Amygdala (tissue), 56 donors: Measurements from ENCODE around the gene EPHB6.

ENCODE experiments used
- DNase-seq, 56 donors: peaks; one replicate each; lab custom pipeline; 2025; lab: John Stamatoyannopoulos, UW

EPHB6 gene

GRCh38 chr7:142894112-142894984 is 39.5 kb downstream of the EPHB6 start:
- no peak for DNase-seq

- DNase-seq = no peak
Observed at GRCh38 chr7:142894985-142895593, 40.2 kb downstream of the EPHB6 start.

- DNase-seq = no peak
Observed at GRCh38 chr7:142896151-142896550, 41.3 kb downstream of the EPHB6 start.

GRCh38 chr7:142896741-142897379 is 42.0 kb downstream of the EPHB6 start:
- no peak for DNase-seq

- DNase-seq = no peak
Observed at GRCh38 chr7:142897691-142898090, 42.8 kb downstream of the EPHB6 start.

DNA sequence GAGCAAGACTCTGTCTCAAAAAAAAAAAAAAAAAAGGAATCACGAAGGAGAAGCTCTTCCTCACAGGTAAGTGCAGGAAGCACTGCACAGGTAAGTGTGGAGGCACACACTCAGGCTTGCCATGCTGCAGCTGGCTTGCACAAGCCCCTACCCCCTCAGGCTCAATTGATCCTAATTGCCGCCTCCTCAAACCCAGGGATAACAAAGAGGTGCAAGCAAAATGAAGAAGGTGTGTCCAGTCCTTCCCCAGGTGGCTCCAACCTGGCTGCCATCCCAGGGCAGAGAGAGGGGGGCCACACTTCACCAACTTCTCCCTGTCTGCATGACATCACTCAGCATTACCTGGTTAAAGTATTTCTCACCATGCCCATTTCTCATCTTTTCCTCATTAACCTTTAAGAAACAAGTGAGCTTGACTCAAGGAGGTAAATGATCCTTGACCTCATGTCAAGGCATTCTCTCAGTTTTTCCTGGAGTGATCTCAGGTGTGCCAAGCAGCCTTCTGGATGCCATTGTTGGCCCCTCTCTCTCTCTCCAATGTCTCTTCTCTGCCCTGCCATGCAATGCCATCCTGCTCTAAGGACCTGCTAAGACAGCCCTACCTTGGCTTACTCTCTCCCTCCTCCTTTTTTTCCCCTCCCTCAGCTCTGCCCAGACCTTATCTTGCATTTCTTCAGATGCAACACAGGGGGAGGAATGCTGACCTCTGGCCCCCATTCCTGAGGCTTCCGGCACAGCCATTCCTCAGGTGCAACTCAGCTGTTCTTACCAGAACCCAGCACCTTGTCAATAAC is 43.7 kb downstream of the EPHB6 start:
- DNase-seq = no peak

DNA sequence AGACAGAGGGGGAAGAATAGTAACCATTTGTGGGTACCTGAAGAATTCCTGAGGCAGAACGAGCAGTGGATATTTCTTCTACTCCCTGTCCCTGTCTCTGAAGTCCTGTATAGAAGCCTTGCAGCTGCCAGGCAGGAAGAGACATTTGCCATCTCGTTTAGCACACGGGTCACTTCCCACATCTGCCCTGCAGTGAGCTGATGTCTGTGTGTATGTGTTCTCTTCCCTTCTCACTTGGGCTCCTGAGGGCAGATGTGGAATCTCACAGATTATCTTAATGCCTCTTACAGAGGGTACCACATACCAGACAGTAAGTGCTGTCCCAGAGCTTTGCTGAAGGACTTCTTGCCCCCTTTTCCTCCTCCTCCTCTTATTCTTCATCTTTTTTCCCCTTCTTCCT is 44.8 kb downstream of the EPHB6 start:
- DNase-seq = no peak

DNA sequence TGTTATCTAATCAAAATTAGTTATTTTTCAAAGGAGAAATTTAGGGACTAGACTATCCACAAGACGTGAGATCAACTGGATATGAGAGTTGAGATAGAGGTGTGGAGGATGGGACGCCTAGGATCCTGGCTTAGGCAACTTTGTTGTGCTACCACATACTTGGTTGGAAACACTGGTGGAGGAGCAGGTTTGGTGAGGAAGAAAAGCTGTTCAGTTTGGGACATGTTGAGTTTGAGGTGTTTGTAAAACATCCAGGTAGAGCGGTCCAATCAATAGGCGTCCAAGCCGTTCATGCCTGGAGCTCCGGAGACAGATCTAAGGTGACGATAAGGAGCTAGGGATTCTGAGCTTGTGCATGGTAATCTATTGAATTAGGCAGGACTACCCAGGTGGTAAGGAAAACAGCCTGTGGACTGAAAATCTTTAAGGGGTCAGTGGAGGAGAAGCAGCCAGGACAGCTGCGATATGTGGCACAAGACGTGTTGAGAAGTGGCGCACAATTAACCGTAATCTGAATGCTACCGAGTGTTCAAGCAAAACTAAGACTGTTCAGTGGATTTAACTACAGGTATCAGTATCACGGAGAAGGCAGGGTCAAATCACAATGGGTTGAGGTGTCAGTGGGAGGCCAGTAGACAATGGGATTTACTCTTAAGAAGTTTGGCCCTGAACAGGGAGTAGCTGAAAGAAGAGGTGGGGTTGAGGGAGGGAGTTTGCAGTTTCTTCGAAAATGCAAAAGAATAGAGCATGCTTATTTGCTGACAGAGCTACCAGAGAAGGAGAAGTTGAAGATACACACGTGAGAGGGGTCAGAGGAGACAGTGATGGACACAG is 46.8 kb downstream of the EPHB6 start:
- DNase-seq = no peak

DNA sequence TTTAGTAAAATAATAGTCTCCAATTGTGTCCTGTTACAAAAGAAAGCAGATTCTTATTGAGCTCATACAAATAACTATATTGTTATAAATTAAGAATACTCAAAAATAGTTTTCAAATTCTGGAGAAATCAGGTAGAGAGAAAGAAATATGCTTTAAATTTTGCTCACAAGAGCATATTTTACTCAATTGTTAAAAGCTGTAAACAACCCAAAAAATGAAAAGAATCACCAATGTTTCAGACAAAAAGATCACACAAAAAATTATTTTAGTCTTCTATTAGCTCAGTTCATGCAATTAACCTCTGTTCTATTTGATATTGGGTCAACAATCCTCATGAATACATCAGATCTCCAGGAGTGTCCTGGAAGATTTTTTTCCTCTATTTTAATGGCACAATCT is 49.3 kb downstream of the EPHB6 start:
- no peak for DNase-seq

GRCh38 chr7:142905759-142906158 is 50.9 kb downstream of the EPHB6 start:
- no peak for DNase-seq

DNA sequence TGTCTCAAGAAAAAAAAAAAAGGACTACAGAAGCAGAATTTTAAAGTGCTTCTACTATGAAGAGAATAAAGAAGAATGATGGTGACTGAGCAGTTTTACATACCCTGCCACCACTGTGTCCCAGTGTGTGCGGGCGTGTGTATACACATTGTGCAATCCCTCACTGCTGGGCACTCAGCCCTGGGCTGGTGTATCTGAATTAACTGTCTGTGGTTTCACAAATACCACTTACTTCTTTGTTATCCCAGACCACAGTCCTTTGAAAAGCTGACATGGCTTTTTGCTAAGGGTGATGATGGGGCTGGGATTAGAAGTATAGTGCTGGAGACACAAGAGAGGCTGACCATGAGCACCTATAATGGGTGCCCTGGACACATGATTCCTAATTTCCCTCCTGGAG is 51.8 kb downstream of the EPHB6 start:
- no peak for DNase-seq

DNA sequence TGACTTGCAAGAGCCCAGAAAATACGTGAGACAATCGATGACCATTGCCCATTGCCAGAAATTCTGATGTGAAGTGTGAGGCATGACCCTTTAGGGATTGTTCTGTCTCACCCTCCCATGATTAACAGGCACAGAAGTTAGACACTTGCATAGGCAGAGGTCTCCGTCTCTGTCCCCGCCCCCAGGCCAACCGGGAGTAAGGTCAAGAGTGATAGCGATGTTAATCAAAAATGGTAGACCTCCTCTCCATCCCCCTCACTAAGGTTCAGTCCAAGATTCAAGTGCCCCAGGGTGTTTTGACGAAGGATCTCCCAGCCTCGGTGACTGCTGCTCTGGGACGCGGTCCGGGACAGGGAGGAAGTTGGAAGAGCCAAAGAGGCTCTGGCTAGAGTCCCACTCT is 53.4 kb downstream of the EPHB6 start:
- no peak for DNase-seq

- peak in 2 of 56 donors; percentile 7 to 28 for DNase-seq
Observed at GRCh38 chr7:142908921-142909890, 54.3 kb downstream of the EPHB6 start.

GRCh38 chr7:142910031-142910433 is 55.2 kb downstream of the EPHB6 start:
- no peak for DNase-seq

DNA sequence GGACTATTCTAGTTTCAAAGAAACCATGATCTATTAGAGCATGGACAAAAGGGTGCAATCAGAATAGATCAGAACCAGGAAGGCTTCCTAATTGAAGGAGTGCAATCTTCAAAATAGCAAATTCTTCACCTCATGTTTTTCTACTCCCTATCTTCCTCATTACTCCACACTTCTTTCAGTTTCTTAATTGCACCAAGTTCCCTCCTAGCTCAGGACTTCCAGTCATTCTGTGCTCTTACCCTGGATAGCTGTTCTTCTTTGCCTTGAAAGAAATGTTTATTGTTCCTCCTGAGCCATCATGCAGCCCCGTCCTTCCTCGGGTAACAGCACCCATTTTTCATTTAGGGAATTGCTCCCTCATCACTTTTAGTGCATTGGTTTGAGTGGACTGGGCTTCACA is 55.6 kb downstream of the EPHB6 start:
- DNase-seq = no peak

GRCh38 chr7:142913051-142913450 is 58.2 kb downstream of the EPHB6 start:
- no peak for DNase-seq

GRCh38 chr7:142913566-142913965 is 58.7 kb downstream of the EPHB6 start:
- DNase-seq = no peak

DNA sequence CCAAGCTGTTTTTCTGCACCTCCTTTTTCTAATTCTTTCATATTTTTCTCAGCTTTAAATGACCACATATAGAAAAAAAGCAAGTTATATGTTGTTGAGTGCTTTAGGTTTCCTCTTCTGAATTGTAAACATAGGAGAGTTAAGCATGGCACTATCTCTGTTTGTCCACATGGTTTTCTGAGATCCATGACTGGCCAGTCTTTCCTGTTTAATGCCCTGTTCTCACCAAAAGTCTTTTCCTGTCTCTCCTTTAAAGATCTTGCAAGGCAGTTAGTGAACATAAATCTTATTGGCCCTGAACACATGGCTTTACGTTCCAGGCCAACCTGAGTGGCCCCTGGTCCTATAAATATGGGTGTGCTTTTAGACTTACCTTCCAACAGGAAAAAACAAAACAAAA is 59.2 kb downstream of the EPHB6 start:
- no peak for DNase-seq

- no peak for DNase-seq
Observed at GRCh38 chr7:142915315-142915714, 60.4 kb downstream of the EPHB6 start.
